NB4 (cell line): Measurements from ENCODE around the gene NT5DC4.
"Not testable (repeated sequence)": the region's sequence is repeated elsewhere in the genome, so short reads cannot be mapped to it uniquely, and the experiment has no call there.

Experiments used
- DNase-seq: peaks from one replicate; pipeline ENCODE4 v3.0.0; 2010; ENCODE audit warnings: low read depth
- H3K4me3 ChIP-seq: one replicate; pipeline ENCODE4 v1.5.1; 2011; ENCODE audit warnings: mild to moderate bottlenecking, low read depth, low read length, moderate library complexity
- MYC ChIP-seq: IDR thresholded peaks from 2 replicates; pipeline ENCODE4 v1.6.1; 2011; ENCODE audit warnings: low read depth, low read length
- POLR2A ChIP-seq: IDR thresholded peaks from 2 replicates; pipeline ENCODE4 v1.6.1; 2011; ENCODE audit warnings: mild to moderate bottlenecking; ENCODE audit not compliant: insufficient read length; ENCODE audit errors: extremely low read depth
- TF ChIP-seq, protein P1 (sequence below): IDR thresholded peaks from one replicate; pipeline ENCODE4 v1.5.1; 2012; ENCODE audit warnings: low read depth, low read length
- TF ChIP-seq, protein P2 (sequence below): IDR thresholded peaks from 2 replicates; pipeline ENCODE4 v1.6.1; 2011; ENCODE audit warnings: low read depth, low read length

The NT5DC4 gene

GRCh38 chr2:112714331-112714730, 6.5 kb upstream of the NT5DC4 start:
- DNase-seq: no peak
- no peak for TF ChIP-seq MYC
- no peak for TF ChIP-seq POLR2A
- TF ChIP-seq, protein P1, sequence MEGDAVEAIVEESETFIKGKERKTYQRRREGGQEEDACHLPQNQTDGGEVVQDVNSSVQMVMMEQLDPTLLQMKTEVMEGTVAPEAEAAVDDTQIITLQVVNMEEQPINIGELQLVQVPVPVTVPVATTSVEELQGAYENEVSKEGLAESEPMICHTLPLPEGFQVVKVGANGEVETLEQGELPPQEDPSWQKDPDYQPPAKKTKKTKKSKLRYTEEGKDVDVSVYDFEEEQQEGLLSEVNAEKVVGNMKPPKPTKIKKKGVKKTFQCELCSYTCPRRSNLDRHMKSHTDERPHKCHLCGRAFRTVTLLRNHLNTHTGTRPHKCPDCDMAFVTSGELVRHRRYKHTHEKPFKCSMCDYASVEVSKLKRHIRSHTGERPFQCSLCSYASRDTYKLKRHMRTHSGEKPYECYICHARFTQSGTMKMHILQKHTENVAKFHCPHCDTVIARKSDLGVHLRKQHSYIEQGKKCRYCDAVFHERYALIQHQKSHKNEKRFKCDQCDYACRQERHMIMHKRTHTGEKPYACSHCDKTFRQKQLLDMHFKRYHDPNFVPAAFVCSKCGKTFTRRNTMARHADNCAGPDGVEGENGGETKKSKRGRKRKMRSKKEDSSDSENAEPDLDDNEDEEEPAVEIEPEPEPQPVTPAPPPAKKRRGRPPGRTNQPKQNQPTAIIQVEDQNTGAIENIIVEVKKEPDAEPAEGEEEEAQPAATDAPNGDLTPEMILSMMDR: no peak
- TF ChIP-seq, protein P2, sequence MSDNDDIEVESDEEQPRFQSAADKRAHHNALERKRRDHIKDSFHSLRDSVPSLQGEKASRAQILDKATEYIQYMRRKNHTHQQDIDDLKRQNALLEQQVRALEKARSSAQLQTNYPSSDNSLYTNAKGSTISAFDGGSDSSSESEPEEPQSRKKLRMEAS: no peak
- H3K4me3 ChIP-seq: no peak overlapping the region

GRCh38 chr2:112714836-112715631, 5.8 kb upstream of the NT5DC4 start:
- DNase-seq: no peak
- TF ChIP-seq, protein P1: no peak
- no peak for TF ChIP-seq POLR2A
- H3K4me3 ChIP-seq: no peak overlapping the region

DNA sequence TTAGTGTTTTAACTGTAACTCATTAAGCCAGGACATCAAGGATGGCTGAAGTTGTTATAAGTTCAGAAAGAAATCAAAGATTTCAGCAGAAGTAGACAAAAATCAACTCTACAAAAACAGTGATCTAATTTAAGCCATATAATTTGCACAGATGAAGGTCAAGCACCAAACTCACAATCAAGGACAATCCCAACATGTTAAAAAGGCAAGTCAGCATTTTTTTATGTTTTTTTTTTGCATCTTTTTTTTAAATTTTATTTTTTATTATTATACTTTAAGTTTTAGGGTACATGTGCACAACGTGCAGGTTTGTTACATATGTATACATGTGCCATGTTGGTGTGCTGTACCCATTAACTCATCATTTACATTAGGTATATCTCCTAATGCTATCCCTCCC, 4.7 kb upstream of the NT5DC4 start:
- not testable (repeated sequence) for H3K4me3 ChIP-seq, DNase-seq

DNA sequence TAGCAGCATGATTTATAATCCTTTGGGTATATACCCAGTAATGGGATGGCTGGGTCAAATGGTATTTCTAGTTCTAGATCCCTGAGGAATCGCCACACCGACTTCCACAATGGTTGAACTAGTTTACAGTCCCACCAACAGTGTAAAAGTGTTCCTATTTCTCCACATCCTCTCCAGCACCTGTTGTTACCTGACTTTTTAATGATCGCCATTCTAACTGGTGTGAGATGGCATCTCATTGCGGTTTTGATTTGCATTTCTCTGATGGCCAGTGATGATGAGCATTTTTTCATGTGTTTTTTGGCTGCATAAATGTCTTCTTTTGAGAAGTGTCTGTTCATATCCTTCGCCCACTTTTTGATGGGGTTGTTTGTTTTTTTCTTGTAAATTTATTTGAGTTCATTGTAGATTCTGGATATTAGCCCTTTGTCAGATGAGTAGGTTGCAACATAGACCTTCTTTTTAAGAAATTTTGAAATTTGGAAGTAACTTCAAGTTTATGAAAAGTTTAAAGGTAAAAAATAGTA, 3.9 kb upstream of the NT5DC4 start:
- DNase-seq, H3K4me3 ChIP-seq: not testable (repeated sequence)

GRCh38 chr2:112718863-112719370, 1.9 kb upstream of the NT5DC4 start:
- no peak overlapping the region for H3K4me3 ChIP-seq
- TF ChIP-seq MYC (no peak), POLR2A (no peak)
- TF ChIP-seq, protein P2: no peak
- TF ChIP-seq, protein P1: no peak

GRCh38 chr2:112721819-112722522, 1.2 kb downstream of the NT5DC4 start:
- TF ChIP-seq MYC (no peak), POLR2A (no peak)
- TF ChIP-seq, protein P1: no peak
- TF ChIP-seq, protein P2: no peak
- DNase-seq: no peak
- no peak overlapping the region for H3K4me3 ChIP-seq

More at GRCh38 chr2:112718863-112719370, 1.9 kb upstream of the NT5DC4 start:
- peak; percentile 34 for DNase-seq
